ENCODE data around the gene KCNJ9. TPM values are rescaled to one million over a fixed set of nuclear protein-coding genes. Genes with fewer than 3 reads are reported as not detected.

Gene KCNJ9
- 0.05 TPM for total RNA-seq (ENCODE audit: unreplicated experiment)
- long read RNA-seq: 0 reads

- H3K27me3 Mint-ChIP-seq (ENCODE audit: unreplicated experiment): peaks cover 24% of the 10 kb centered on the region
These were observed at the start of gene KCNJ9 for GRCh38 chr1:160081261-160081936. KCNJ9 (plus strand) TSS chr1:160081538; CDS start chr1:160084031, 2,493 bp downstream.

GRCh38 chr1:160032165-160032820, 49.0 kb upstream of the KCNJ9 start:
- peak; percentile 12 for DNase-seq (ENCODE audit: low spot score)
- Mint-ChIP-seq H3K27me3 (ENCODE audit: unreplicated experiment) (peaks cover 10% of the 10 kb centered on the region), H3K36me3 (ENCODE audit: low read depth, unreplicated experiment) (peaks cover 3% of the 10 kb centered on the region), H3K4me1 (ENCODE audit: unreplicated experiment) (peaks cover 24% of the 10 kb centered on the region), H3K9me3 (ENCODE audit: unreplicated experiment) (no peaks in the 10 kb centered on the region), H3K4me3 (ENCODE audit: unreplicated experiment) (peak overlapping the region; percentile 99), H3K27ac (ENCODE audit: unreplicated experiment) (peak overlapping the region; percentile 93)
- TF ChIP-seq CTCF (IDR thresholded peaks at IDR 0.05; ENCODE audit: unreplicated experiment): no peak

More at GRCh38 chr1:160081261-160081936, at the start of gene KCNJ9:
- TF ChIP-seq CTCF (IDR thresholded peaks at IDR 0.05; ENCODE audit: unreplicated experiment): no peak
- Mint-ChIP-seq H3K4me1 (ENCODE audit: unreplicated experiment) (peaks cover 16% of the 10 kb centered on the region), H3K36me3 (ENCODE audit: low read depth, unreplicated experiment) (no peaks in the 10 kb centered on the region), H3K9me3 (ENCODE audit: unreplicated experiment) (no peaks in the 10 kb centered on the region), H3K4me3 (ENCODE audit: unreplicated experiment) (peak within 1 kb of the TSS; percentile 11), H3K27ac (ENCODE audit: unreplicated experiment) (peak within 1 kb of the TSS; percentile 66)
- no peak for DNase-seq (ENCODE audit: low spot score)

- DNase-seq (ENCODE audit: low spot score): no peak
- H3K4me1 Mint-ChIP-seq (ENCODE audit: unreplicated experiment): peaks cover 14% of the 10 kb centered on the region
- no peak for TF ChIP-seq CTCF (IDR thresholded peaks at IDR 0.05; ENCODE audit: unreplicated experiment)
- no peak overlapping the region for H3K4me3 Mint-ChIP-seq (ENCODE audit: unreplicated experiment)
- H3K27me3 Mint-ChIP-seq (ENCODE audit: unreplicated experiment): peaks cover 8% of the 10 kb centered on the region
- no peak overlapping the region for H3K27ac Mint-ChIP-seq (ENCODE audit: unreplicated experiment)
- H3K9me3 Mint-ChIP-seq (ENCODE audit: unreplicated experiment): no peaks in the 10 kb centered on the region
- no peaks in the 10 kb centered on the region for H3K36me3 Mint-ChIP-seq (ENCODE audit: low read depth, unreplicated experiment)
These were observed 40.9 kb upstream of the KCNJ9 start for GRCh38 chr1:160040476-160040875.

- no peaks in the 10 kb centered on the region for H3K9me3 Mint-ChIP-seq (ENCODE audit: unreplicated experiment)
These were observed 37.8 kb upstream of the KCNJ9 start for GRCh38 chr1:160043543-160043942.

More at GRCh38 chr1:160043543-160043942, 37.8 kb upstream of the KCNJ9 start:
- Mint-ChIP-seq H3K4me1 (ENCODE audit: unreplicated experiment) (peaks cover 17% of the 10 kb centered on the region), H3K4me3 (ENCODE audit: unreplicated experiment) (no peak overlapping the region), H3K36me3 (ENCODE audit: low read depth, unreplicated experiment) (no peaks in the 10 kb centered on the region), H3K27me3 (ENCODE audit: unreplicated experiment) (peaks cover 10% of the 10 kb centered on the region), H3K27ac (ENCODE audit: unreplicated experiment) (no peak overlapping the region)
- no peak for TF ChIP-seq CTCF (IDR thresholded peaks at IDR 0.05; ENCODE audit: unreplicated experiment)
- no peak for DNase-seq (ENCODE audit: low spot score)
